Measurements from ENCODE around the gene SGCA.

Gene SGCA

GRCh38 chr17:50167371-50167770 lies 1.6 kb downstream of the SGCA start:
- DNase-seq, result no peak
- no peak for ATAC-seq

DNA sequence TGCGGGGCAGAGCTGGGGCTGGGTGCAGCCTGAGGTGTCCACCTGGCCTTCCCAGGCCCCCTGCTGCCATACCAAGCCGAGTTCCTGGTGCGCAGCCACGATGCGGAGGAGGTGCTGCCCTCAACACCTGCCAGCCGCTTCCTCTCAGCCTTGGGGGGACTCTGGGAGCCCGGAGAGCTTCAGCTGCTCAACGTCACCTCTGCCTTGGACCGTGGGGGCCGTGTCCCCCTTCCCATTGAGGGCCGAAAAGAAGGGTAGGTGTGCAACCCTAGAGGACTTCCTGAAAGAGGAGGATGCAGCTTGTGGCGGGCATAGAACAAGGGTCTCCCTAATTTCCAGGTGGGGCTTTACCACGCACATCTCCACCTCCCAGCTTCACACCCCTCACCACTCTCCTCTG lies 2.5 kb downstream of the SGCA start:
- no peak for DNase-seq
- ATAC-seq, result no peak

DNA sequence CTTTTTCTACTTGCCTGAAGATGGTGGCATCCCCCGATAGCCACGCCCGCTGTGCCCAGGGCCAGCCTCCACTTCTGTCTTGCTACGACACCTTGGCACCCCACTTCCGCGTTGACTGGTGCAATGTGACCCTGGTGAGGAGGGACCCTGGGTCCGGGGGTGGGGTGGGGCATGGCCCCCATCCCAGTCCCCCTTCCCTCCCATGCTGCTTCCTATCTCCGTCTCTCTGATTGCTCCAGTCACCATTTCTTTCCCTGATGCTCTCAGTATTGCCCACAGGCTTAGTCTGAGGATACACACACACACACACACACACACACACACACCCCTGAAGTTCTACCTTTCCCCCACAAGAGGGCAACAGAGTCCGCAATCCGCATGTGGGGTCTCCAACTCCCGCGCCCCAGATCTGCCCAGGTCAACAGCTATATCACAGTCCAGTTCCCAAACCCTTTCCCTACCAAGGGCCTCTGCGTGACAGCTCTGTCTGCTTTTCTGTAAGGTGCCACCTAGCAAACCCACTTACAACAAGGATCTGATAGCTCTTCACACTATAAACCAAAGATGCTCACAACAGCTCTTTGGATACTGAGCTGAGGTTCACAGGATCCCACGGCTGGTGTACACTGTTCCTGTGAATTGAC lies 3.4 kb downstream of the SGCA start:
- ATAC-seq (peak; percentile 70), DNase-seq (peak; percentile 57)

DNA sequence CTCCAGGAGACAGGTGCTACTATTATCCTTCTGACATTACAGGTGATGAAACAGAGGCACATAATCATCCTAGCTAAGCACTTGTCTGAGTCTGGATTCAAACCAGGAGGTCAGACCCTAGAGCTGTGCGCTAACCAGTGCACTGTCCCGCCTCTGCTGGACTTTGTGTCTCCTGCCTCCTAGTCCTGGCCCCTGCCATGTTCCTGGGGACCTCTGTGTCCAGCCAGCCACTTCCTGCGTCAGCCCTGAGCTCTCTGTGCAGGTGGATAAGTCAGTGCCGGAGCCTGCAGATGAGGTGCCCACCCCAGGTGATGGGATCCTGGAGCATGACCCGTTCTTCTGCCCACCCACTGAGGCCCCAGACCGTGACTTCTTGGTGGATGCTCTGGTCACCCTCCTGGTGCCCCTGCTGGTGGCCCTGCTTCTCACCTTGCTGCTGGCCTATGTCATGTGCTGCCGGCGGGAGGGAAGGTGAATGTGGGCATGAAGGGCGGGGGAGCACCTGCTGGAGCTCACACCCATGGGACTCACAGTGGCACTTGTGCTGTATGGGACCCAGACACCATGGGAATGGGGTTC lies 4.2 kb downstream of the SGCA start:
- no peak for ATAC-seq
- DNase-seq, result no peak

GRCh38 chr17:50170662-50171370 lies 5.0 kb downstream of the SGCA start:
- DNase-seq (no peak), ATAC-seq (no peak)

DNA sequence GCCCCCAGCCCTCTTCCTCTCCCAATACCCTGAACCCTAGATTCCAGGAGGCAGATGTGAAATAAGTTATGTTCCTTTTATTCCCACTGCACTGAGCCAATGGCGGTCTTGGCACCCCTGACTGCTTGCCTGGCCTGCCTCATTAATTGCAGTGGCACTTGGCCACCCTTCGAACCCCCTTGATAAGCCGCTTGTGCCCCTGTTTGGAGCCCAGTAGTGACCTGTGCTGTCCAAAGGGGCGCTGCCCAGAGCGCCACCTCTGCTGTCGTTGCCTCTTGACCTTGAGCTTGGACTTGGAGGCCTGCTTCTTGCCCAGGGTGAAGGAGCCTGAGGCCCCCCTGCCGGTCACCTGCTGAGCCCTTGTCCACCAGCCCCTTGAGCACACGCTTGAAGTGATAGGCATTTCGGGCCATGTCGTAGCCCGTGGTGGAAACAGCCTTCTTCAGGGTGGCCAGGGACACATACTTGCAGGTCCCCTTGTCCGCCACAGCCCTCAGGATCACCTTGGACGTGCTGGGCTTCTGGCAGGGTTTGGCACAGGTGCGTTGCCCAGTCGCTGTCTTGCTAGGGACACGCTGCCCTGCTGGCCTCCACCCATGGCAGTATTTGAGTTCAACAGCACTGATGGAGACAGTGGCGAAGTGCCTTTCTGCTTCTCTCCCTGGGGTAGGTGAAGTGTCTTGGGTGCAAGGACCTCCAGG lies 5.7 kb downstream of the SGCA start:
- ATAC-seq, result no peak
- DNase-seq, result no peak

- no peak for ATAC-seq
Measured at GRCh38 chr17:50172130-50172529, 6.3 kb downstream of the SGCA start.

GRCh38 chr17:50172936-50173334 lies 7.1 kb downstream of the SGCA start:
- ATAC-seq, result no peak
- DNase-seq, result no peak

More at GRCh38 chr17:50172130-50172529, 6.3 kb downstream of the SGCA start:
- no peak for DNase-seq

DNA sequence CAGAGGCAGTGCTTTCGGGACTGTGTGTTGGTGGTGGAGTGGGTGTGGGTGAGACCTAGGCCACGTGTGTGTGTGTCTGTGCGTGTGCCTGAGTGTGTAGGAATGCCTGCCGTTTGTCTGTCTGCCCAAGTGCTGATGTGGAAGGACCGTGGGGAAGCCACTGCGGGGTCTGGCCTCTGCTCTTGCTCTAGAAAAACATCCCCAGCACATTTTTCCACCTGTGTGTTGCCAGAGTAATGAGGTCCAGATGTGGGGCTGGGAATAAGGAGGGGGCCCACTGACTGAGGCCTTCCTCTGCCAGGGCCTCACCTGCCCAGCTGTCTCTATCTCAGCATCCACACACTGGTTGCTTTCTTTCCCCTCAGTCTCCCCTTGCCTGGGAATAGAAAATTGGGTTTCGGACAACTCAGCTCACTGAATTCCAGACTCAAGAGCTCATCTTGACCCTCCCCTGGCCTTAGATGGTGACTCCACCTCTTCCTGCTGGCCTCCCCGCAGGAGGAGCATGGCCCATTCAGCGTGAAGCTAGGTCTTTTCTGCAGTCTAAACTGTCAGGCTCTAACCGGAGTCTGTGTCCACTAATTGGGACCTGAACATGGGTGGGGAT lies 7.6 kb downstream of the SGCA start:
- ATAC-seq (no peak), DNase-seq (no peak)

DNA sequence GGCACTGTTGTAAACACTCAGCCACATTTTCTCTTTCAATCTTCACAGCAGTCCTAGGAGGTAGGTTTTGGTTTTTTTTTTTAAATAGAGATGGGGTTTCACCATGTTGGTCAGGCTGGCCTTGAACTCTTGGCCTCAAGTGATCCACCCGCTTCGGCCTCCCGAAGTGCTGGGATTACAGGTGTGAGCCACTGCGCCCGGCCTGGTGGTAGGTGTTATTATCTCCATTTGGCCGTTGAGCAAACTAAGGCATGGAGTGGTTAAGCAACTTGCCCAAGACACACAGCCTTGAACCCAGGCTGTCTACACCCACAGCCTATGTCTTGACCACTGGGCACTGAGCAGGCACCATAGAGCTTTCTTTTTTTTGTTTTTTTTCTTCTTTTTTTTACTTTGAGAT lies 8.6 kb downstream of the SGCA start:
- no peak for ATAC-seq
- DNase-seq, result no peak

- ATAC-seq (no peak), DNase-seq (no peak)
Measured at GRCh38 chr17:50175035-50175807, 9.4 kb downstream of the SGCA start.

- ATAC-seq, result no peak
Measured at GRCh38 chr17:50176559-50177357, 11.0 kb downstream of the SGCA start.

GRCh38 chr17:50177476-50177875 lies 11.7 kb downstream of the SGCA start:
- DNase-seq, result no peak

More at GRCh38 chr17:50176559-50177357, 11.0 kb downstream of the SGCA start:
- DNase-seq, result no peak

DNA sequence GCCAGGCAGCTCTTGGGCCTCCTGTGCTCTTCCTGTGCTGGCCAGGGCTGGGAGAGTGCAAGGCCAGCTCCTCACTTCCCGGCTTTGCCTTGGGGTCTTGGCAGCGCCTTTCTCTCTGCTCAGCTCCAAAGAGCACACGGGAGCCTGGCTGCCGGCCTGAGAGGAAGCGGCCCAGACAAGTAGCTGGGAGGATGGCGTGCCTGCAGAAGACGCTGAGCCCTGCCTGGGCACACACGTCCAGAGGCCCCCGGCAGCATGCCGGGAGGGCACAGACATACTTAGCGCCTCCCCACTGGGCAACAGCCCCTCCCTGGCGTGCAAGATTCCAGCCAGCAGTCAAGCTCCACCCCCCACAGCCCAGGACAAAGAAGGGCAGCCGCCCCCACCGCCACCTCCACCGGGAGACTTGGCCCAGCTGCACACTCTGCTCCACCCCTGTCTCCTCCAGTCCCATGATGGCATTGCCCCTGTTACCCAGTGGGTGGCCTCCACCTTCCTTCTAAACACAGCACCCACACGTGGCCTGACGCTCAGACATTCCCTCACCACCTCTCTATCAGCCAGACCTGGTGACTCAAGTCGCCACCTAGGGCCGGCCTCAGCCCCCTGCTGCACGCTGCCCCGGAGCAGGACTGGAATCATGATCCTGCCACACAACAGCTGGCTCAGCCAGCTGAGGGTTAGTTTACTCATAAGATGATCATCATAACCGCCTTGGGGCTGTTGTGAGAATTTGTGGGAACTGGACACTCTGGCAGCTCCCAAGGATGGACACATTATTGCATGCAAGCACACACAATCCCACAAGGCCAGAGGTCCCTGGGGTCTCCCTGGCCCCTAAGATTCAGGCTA lies 12.4 kb downstream of the SGCA start:
- DNase-seq (peak; percentile 62), ATAC-seq (peak; percentile 90)

More at GRCh38 chr17:50177476-50177875, 11.7 kb downstream of the SGCA start:
- no peak for ATAC-seq

DNA sequence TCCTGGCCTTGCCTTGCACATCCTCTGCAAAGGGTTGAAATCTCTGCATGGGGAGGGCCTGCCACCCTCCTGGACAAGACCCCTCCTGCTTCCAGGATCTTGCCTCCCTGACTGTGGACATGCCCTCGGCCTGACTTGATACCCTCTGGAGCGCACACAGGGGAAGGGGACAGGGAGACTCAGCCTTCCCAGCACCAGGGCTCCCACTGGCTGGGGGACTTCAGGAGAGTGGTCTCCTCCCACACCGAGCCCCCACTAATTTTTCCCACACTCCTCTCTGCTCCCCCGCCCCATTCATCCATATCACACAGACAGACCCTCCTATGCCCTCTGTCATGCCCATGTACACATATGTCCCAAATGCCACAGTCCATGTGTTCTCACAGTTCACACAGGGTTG lies 14.3 kb downstream of the SGCA start:
- no peak for DNase-seq
- no peak for ATAC-seq

- ATAC-seq, result no peak
- no peak for DNase-seq
Measured at GRCh38 chr17:50180620-50181019, 14.8 kb downstream of the SGCA start.

DNA sequence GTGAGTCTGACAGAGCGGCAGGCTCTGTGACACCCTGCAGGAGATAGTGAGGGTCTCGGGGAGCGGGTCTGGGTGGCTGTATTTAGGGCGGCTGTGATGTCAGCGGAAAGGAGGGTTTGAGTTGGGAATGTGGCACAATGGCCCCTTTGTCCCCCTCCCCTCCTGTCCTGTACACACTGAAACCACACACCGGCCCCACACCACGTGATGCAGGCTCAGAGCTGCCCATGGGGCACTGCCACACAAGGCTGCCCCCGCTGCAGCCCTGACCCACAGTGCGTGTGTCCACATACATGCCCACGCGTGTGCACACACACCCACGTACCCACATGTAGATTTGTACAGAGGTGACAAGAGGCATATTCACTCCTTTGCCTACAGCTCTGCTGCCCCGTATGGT lies 15.3 kb downstream of the SGCA start:
- no peak for ATAC-seq
- DNase-seq, result no peak

- no peak for ATAC-seq
- DNase-seq, result no peak
Measured at GRCh38 chr17:50181591-50182560, 16.1 kb downstream of the SGCA start.

Measured in stimulated activated naive CD8-positive, alpha-beta T cell treated with anti-CD3 and anti-CD28 coated beads, Interleukin-15, Interleukin-2, amounts not matched to agents 100 U/mL and 50 U/mL, for 24 hours (primary cell).